ENCODE data around the gene SAMHD1.

- TF ChIP-seq, protein P1, sequence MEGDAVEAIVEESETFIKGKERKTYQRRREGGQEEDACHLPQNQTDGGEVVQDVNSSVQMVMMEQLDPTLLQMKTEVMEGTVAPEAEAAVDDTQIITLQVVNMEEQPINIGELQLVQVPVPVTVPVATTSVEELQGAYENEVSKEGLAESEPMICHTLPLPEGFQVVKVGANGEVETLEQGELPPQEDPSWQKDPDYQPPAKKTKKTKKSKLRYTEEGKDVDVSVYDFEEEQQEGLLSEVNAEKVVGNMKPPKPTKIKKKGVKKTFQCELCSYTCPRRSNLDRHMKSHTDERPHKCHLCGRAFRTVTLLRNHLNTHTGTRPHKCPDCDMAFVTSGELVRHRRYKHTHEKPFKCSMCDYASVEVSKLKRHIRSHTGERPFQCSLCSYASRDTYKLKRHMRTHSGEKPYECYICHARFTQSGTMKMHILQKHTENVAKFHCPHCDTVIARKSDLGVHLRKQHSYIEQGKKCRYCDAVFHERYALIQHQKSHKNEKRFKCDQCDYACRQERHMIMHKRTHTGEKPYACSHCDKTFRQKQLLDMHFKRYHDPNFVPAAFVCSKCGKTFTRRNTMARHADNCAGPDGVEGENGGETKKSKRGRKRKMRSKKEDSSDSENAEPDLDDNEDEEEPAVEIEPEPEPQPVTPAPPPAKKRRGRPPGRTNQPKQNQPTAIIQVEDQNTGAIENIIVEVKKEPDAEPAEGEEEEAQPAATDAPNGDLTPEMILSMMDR (IDR thresholded peaks at IDR 0.05; ENCODE audit: low read depth, low read length, missing input control), result no peak
- TF ChIP-seq FOXA1 (IDR thresholded peaks at IDR 0.05), result no peak
- no peak for TF ChIP-seq SP1 (IDR thresholded peaks at IDR 0.05)
- TF ChIP-seq YY1 (IDR thresholded peaks at IDR 0.05), result no peak
- TF ChIP-seq, protein P2, sequence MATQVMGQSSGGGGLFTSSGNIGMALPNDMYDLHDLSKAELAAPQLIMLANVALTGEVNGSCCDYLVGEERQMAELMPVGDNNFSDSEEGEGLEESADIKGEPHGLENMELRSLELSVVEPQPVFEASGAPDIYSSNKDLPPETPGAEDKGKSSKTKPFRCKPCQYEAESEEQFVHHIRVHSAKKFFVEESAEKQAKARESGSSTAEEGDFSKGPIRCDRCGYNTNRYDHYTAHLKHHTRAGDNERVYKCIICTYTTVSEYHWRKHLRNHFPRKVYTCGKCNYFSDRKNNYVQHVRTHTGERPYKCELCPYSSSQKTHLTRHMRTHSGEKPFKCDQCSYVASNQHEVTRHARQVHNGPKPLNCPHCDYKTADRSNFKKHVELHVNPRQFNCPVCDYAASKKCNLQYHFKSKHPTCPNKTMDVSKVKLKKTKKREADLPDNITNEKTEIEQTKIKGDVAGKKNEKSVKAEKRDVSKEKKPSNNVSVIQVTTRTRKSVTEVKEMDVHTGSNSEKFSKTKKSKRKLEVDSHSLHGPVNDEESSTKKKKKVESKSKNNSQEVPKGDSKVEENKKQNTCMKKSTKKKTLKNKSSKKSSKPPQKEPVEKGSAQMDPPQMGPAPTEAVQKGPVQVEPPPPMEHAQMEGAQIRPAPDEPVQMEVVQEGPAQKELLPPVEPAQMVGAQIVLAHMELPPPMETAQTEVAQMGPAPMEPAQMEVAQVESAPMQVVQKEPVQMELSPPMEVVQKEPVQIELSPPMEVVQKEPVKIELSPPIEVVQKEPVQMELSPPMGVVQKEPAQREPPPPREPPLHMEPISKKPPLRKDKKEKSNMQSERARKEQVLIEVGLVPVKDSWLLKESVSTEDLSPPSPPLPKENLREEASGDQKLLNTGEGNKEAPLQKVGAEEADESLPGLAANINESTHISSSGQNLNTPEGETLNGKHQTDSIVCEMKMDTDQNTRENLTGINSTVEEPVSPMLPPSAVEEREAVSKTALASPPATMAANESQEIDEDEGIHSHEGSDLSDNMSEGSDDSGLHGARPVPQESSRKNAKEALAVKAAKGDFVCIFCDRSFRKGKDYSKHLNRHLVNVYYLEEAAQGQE (IDR thresholded peaks at IDR 0.05), result no peak
- TF ChIP-seq TAF1 (conservative IDR thresholded peaks at IDR 0.05), result no peak
- TF ChIP-seq FOXA2 (IDR thresholded peaks at IDR 0.05), result no peak
- TF ChIP-seq MAX (IDR thresholded peaks at IDR 0.05), result no peak
- TF ChIP-seq RAD21 (IDR thresholded peaks at IDR 0.05), result no peak
- TF ChIP-seq JUND (IDR thresholded peaks at IDR 0.05), result no peak
- TF ChIP-seq, protein P3, sequence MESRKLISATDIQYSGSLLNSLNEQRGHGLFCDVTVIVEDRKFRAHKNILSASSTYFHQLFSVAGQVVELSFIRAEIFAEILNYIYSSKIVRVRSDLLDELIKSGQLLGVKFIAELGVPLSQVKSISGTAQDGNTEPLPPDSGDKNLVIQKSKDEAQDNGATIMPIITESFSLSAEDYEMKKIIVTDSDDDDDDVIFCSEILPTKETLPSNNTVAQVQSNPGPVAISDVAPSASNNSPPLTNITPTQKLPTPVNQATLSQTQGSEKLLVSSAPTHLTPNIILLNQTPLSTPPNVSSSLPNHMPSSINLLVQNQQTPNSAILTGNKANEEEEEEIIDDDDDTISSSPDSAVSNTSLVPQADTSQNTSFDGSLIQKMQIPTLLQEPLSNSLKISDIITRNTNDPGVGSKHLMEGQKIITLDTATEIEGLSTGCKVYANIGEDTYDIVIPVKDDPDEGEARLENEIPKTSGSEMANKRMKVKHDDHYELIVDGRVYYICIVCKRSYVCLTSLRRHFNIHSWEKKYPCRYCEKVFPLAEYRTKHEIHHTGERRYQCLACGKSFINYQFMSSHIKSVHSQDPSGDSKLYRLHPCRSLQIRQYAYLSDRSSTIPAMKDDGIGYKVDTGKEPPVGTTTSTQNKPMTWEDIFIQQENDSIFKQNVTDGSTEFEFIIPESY (IDR thresholded peaks at IDR 0.05), result no peak
- no peak for TF ChIP-seq RXRA (IDR thresholded peaks at IDR 0.05)
- TF ChIP-seq, protein P4, sequence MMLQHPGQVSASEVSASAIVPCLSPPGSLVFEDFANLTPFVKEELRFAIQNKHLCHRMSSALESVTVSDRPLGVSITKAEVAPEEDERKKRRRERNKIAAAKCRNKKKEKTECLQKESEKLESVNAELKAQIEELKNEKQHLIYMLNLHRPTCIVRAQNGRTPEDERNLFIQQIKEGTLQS (IDR thresholded peaks at IDR 0.05), result no peak
These were observed 69.6 kb downstream of the SAMHD1 start for GRCh38 chr20:36881888-36882287.
